Hematopoietic multipotent progenitor cell treated with erythropoietin and hydrocortisone succinate and interleukin-3 and kit ligand, for 17 days (in vitro differentiated cells): ENCODE results near the gene FAM135A.

Experiments used
- DNase-seq: peaks from one replicate; pipeline ENCODE4 v3.0.0-alpha.2; 2015; ENCODE audit warnings: low spot score

FAM135A gene

GRCh38 chr6:70413114-70413991, at the start of gene FAM135A:
Gene FAM135A (plus strand): TSS chr6:70413508. CDS start chr6:70428343, 14,835 bp downstream.
- peak; percentile 86 for DNase-seq

- DNase-seq: no peak
These were observed 49.4 kb upstream of the FAM135A start for GRCh38 chr6:70363741-70364493.

- DNase-seq: peak; percentile 76
These were observed 43.9 kb upstream of the FAM135A start for GRCh38 chr6:70369332-70369950.

GRCh38 chr6:70370496-70370895, 42.8 kb upstream of the FAM135A start:
- DNase-seq: no peak

- DNase-seq: peak; percentile 84
These were observed 41.7 kb upstream of the FAM135A start for GRCh38 chr6:70371454-70372105.

- no peak for DNase-seq
These were observed 38.1 kb upstream of the FAM135A start for GRCh38 chr6:70375166-70375565.

- DNase-seq: no peak
These were observed 37.4 kb upstream of the FAM135A start for GRCh38 chr6:70375882-70376281.

GRCh38 chr6:70376628-70377027, 36.7 kb upstream of the FAM135A start:
- no peak for DNase-seq

- DNase-seq: no peak
These were observed 35.9 kb upstream of the FAM135A start for GRCh38 chr6:70377372-70377771.

- DNase-seq: no peak
These were observed 33.8 kb upstream of the FAM135A start for GRCh38 chr6:70379473-70380013.

- no peak for DNase-seq
These were observed 33.1 kb upstream of the FAM135A start for GRCh38 chr6:70380252-70380651.

GRCh38 chr6:70380771-70381416, 32.4 kb upstream of the FAM135A start:
- DNase-seq: no peak

GRCh38 chr6:70381417-70381782, 31.9 kb upstream of the FAM135A start:
- no peak for DNase-seq

- DNase-seq: no peak
These were observed 27.4 kb upstream of the FAM135A start for GRCh38 chr6:70385901-70386300.

GRCh38 chr6:70388814-70389213, 24.5 kb upstream of the FAM135A start:
- DNase-seq: no peak

- no peak for DNase-seq
These were observed 24.0 kb upstream of the FAM135A start for GRCh38 chr6:70389261-70389660.

- DNase-seq: no peak
These were observed 23.2 kb upstream of the FAM135A start for GRCh38 chr6:70390067-70390466.

GRCh38 chr6:70391492-70391891, 21.8 kb upstream of the FAM135A start:
- no peak for DNase-seq

- no peak for DNase-seq
These were observed 18.6 kb upstream of the FAM135A start for GRCh38 chr6:70394518-70395300.

- no peak for DNase-seq
These were observed 18.0 kb upstream of the FAM135A start for GRCh38 chr6:70395301-70395672.

GRCh38 chr6:70396163-70396562, 17.1 kb upstream of the FAM135A start:
- no peak for DNase-seq
